WERI-Rb-1 (cell line): Measurements from ENCODE around the gene CSK.

ENCODE experiments used
- DNase-seq: peaks from one replicate; pipeline ENCODE4 v3.0.0-alpha.2; 2020
- H3K27ac ChIP-seq: fragments of 250-450 bp; sonication (Bioruptor Pico); 2 replicates; pipeline ENCODE4 v1.5.1; 2020; ENCODE audit warnings: mild to moderate bottlenecking, moderate library complexity
- H3K27me3 ChIP-seq: fragments of 250-450 bp; sonication (Bioruptor Pico); 2 replicates; pipeline ENCODE4 v1.5.1; 2021; ENCODE audit warnings: mild to moderate bottlenecking, low read depth, moderate library complexity; ENCODE audit not compliant: insufficient read depth, severe bottlenecking
- H3K36me3 ChIP-seq: fragments of 250-450 bp; sonication (Bioruptor Pico); 2 replicates; pipeline ENCODE4 v1.5.1; 2020; ENCODE audit warnings: mild to moderate bottlenecking, moderate library complexity
- H3K4me3 ChIP-seq: 2 replicates; pipeline ENCODE4 v1.5.1; 2011; ENCODE audit warnings: low read depth, mild to moderate bottlenecking, control low read depth, low read length
- H3K9me3 ChIP-seq: fragments of 250-450 bp; sonication (Bioruptor Pico); 2 replicates; pipeline ENCODE4 v1.5.1; 2021; ENCODE audit warnings: mild to moderate bottlenecking, moderate library complexity; ENCODE audit not compliant: severe bottlenecking
- CTCF ChIP-seq: IDR thresholded peaks from 2 replicates; pipeline ENCODE4 v1.5.1; 2011; ENCODE audit warnings: low read depth, mild to moderate bottlenecking, control low read depth, inconsistent platforms, low read length

The CSK gene

DNA sequence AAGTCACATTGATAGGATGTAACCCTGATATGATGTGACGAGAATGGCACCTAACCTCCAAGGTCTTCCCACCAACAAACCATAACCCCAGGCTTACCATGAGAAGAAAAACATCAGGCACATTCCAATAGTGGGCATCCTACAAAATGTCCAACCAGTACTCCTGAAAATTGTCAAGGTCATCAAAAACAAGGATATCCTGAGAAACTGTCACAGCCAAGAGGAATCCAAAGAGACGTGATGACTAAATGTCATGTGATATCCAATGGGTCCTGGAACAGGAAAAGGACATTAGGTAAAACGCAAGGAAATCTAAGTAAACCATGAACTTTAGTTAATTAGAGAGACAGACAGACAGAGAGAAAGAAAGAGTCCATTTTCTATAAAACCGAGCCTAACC lies 35.5 kb upstream of the CSK start:
- H3K27me3 ChIP-seq, result no peaks in the 10 kb centered on the region
- no peak for DNase-seq
- peaks cover 9% of the 10 kb centered on the region for H3K9me3 ChIP-seq
- no peak overlapping the region for H3K27ac ChIP-seq
- no peak for TF ChIP-seq CTCF
- H3K36me3 ChIP-seq, result no peaks in the 10 kb centered on the region
- no peak overlapping the region for H3K4me3 ChIP-seq

- H3K4me3 ChIP-seq, result no peak within 1 kb of the TSS
- no peak for DNase-seq
- no peaks in the 10 kb centered on the region for H3K27me3 ChIP-seq
- H3K27ac ChIP-seq, result no peak within 1 kb of the TSS
- no peak for TF ChIP-seq CTCF
- no peaks in the 10 kb centered on the region for H3K9me3 ChIP-seq
- no peaks in the 10 kb centered on the region for H3K36me3 ChIP-seq
These were observed 33.4 kb upstream of the CSK start, which contains the start of gene CYP1A2 for GRCh38 chr15:74748322-74748946. Gene CYP1A2, plus strand, starts transcription at chr15:74748845. Its CDS starts 894 bp downstream, at chr15:74749739.

DNA sequence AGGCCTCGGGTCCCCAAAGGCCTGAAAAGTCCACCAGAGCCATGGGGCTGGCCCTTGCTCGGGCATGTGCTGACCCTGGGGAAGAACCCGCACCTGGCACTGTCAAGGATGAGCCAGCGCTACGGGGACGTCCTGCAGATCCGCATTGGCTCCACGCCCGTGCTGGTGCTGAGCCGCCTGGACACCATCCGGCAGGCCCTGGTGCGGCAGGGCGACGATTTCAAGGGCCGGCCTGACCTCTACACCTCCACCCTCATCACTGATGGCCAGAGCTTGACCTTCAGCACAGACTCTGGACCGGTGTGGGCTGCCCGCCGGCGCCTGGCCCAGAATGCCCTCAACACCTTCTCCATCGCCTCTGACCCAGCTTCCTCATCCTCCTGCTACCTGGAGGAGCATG lies 32.0 kb upstream of the CSK start:
- no peaks in the 10 kb centered on the region for H3K27me3 ChIP-seq
- DNase-seq, result no peak

GRCh38 chr15:74750751-74751150 lies 31.1 kb upstream of the CSK start:
- Histone ChIP-seq H3K4me3 (no peak overlapping the region), H3K27me3 (no peaks in the 10 kb centered on the region), H3K36me3 (no peaks in the 10 kb centered on the region), H3K9me3 (no peaks in the 10 kb centered on the region), H3K27ac (no peak overlapping the region)
- TF ChIP-seq CTCF, result no peak
- DNase-seq, result no peak

More for the DNA sequence above, 32.0 kb upstream of the CSK start:
- TF ChIP-seq CTCF, result no peak
- Histone ChIP-seq H3K27ac (no peak overlapping the region), H3K9me3 (no peaks in the 10 kb centered on the region), H3K4me3 (no peak overlapping the region), H3K36me3 (no peaks in the 10 kb centered on the region)

GRCh38 chr15:74752011-74752410 lies 29.9 kb upstream of the CSK start:
- Histone ChIP-seq H3K36me3 (no peaks in the 10 kb centered on the region), H3K27me3 (no peaks in the 10 kb centered on the region), H3K4me3 (no peak overlapping the region), H3K27ac (no peak overlapping the region), H3K9me3 (no peaks in the 10 kb centered on the region)
- TF ChIP-seq CTCF, result no peak
- no peak for DNase-seq

GRCh38 chr15:74752531-74752930 lies 29.3 kb upstream of the CSK start:
- no peak for DNase-seq
- H3K27ac ChIP-seq, result no peak overlapping the region
- TF ChIP-seq CTCF, result no peak
- H3K36me3 ChIP-seq, result no peaks in the 10 kb centered on the region
- no peak overlapping the region for H3K4me3 ChIP-seq
- no peaks in the 10 kb centered on the region for H3K27me3 ChIP-seq
- no peaks in the 10 kb centered on the region for H3K9me3 ChIP-seq
